Right lobe of liver (tissue), 6 donors: ENCODE results near the gene ASIC2. TPM values are rescaled to one million over a fixed set of nuclear protein-coding genes. Genes with fewer than 3 reads are reported as not detected.

Source experiments
- ATAC-seq, 4 donors: fragments of 200-7000 bp; cut with Tn5 transposase; one replicate each; pipeline ENCODE4 v1.9.1; 2020; ENCODE audit warnings: mild to moderate bottlenecking in 4 of 4, moderate library complexity in 4 of 4
- DNase-seq, 3 donors: peaks; one replicate each; pipeline ENCODE4 v3.0.0-alpha.2; 2020
- H3K27ac ChIP-seq, 3 donors: fragments of 200-600 bp; one replicate each; pipeline ENCODE4 v1.8.0; 2022
- H3K27me3 ChIP-seq, 2 donors: fragments of 200-600 bp; one replicate each; pipeline ENCODE4 v1.8.0; 2022
- H3K36me3 ChIP-seq, 4 donors: fragments of 200-600 bp; sonication (generic) in 1 of 4; one replicate each; pipeline versions ENCODE4 v1.5.1 to v1.8.0; 2017 to 2022; ENCODE audit warnings: control low read depth in 1 of 4
- H3K4me1 ChIP-seq, 4 donors: fragments of 200-600 bp; sonication (generic) in 1 of 4; one replicate each; pipeline versions ENCODE4 v1.5.1 to v1.8.0; 2017 to 2022; ENCODE audit warnings: control low read depth in 1 of 4
- H3K4me3 ChIP-seq, 3 donors: fragments of 200-600 bp; one replicate each; pipeline ENCODE4 v1.8.0; 2022
- H3K9me3 ChIP-seq, 4 donors: fragments of 200-600 bp; sonication (generic) in 1 of 4; one replicate each; pipeline versions ENCODE4 v1.5.1 to v1.8.0; 2017 to 2022; ENCODE audit warnings: control low read depth in 1 of 4
- CTCF ChIP-seq, 4 donors: fragments of 200-600 bp in 3 of 4; fragments of 450-650 bp in 1 of 4; IDR thresholded peaks; one replicate each; pipeline versions ENCODE4 v1.5.1 to v1.8.0; 2016 to 2022; ENCODE audit warnings: antibody characterized with exemption in 4 of 4, mild to moderate bottlenecking in 2 of 4
- POLR2A ChIP-seq: fragments of 450-650 bp; IDR thresholded peaks from one replicate; pipeline ENCODE4 v1.6.1; 2017; ENCODE audit warnings: antibody characterized with exemption, mild to moderate bottlenecking
- WGBS: methylation state at CpG from one replicate; pipeline ENCODE4 v1.1.6; 2018; ENCODE audit warnings: low coverage, low lambda C conversion rate; ENCODE audit not compliant: insufficient coverage; ENCODE audit errors: missing lambda C conversion rate; 5-methylcytosine and 5-hydroxymethylcytosine counted together
- intact Hi-C, 2 donors: fragments of 100-400 bp; cut with DNase I; formaldehyde crosslinking; loops; one replicate each; pipeline versions ENCODE4 v1.11.2 to v1.14.1; 2022
- total RNA-seq, 6 experiments: library from RNA; depleted of rRNA in 2 of 6; stranded (reverse); fragments of >200 nt in 2 of 6; fragmentation: NEBNext Ultra II Directional in 3 of 6; extraction: Animal tissue kit (Norgen Biotek cat#: 25700) in 3 of 6; gene quantifications; one replicate each; pipeline versions ENCODE4 v1.1.0 to v1.2.4, GENCODE V29; 2016 to 2023
- donor health status: DM: no; HTN: yes; CAD: no.
- donor health status: DM: no; HTN: no; CAD: no.
- donor health status: DM: no; HTN: no; CAD: no.
- donor health status: DM: no; HTN: yes; CAD: no.
- donor health status: DM: no; HTN: yes; CAD: no.

The ASIC2 gene
- total RNA-seq, 6 experiments from 2014 or later, result 0.11 to 0.31 (median 0.12) TPM; not detected in 3

GRCh38 chr17:33292201-33292980, 704 bp downstream of the ASIC2 start:
- H3K4me3 ChIP-seq, result no peak overlapping the region
- intact Hi-C loops, result no loop called here
- TF ChIP-seq CTCF (IDR thresholded peaks at IDR 0.05) (peak in 1 of 4 donors; percentile 6), POLR2A (no peak)
- H3K4me1 ChIP-seq, result no peaks in the 10 kb centered on the region
- 0% methylated on average over 6 of the region's 72 CpGs for WGBS
- H3K27me3 ChIP-seq, result peaks cover 0 to 5% of the 10 kb centered on the region in 2 donors
- ATAC-seq (peak in 1 of 4 donors; percentile 15), DNase-seq (no peak)
- H3K9me3 ChIP-seq, result no peaks in the 10 kb centered on the region
- no peak overlapping the region for H3K27ac ChIP-seq
- H3K36me3 ChIP-seq, result no peaks in the 10 kb centered on the region

- Histone ChIP-seq H3K9me3 (no peaks in the 10 kb centered on the region), H3K36me3 (no peaks in the 10 kb centered on the region), H3K27me3 (peaks cover 0 to 5% of the 10 kb centered on the region in 2 donors), H3K4me3 (no peak overlapping the region), H3K27ac (no peak overlapping the region), H3K4me1 (no peaks in the 10 kb centered on the region)
- peak in 1 of 3 donors; percentile 23 for DNase-seq
- peak in 1 of 4 donors; percentile 23 for ATAC-seq
- WGBS, result 1% methylated on average over 18 of the region's 104 CpGs
- intact Hi-C loops, result no loop called here
- TF ChIP-seq POLR2A (no peak), CTCF (IDR thresholded peaks at IDR 0.05) (no peak)
Observed at GRCh38 chr17:33291248-33292200, 1.6 kb downstream of the ASIC2 start.

- no peak for ATAC-seq
- no peaks in the 10 kb centered on the region for H3K4me1 ChIP-seq
- no peak overlapping the region for H3K4me3 ChIP-seq
- intact Hi-C loops, result no loop called here
- no peaks in the 10 kb centered on the region for H3K9me3 ChIP-seq
- H3K36me3 ChIP-seq, result no peaks in the 10 kb centered on the region
- H3K27ac ChIP-seq, result no peak overlapping the region
- DNase-seq, result no peak
- 69% methylated on average over 7 of the region's 8 CpGs for WGBS
- peaks cover 0 to 5% of the 10 kb centered on the region in 2 donors for H3K27me3 ChIP-seq
- no peak for TF ChIP-seq CTCF (IDR thresholded peaks at IDR 0.05)
- no peak for TF ChIP-seq POLR2A
Observed at GRCh38 chr17:33290253-33290652, 2.8 kb downstream of the ASIC2 start.

GRCh38 chr17:33288954-33289353, 4.1 kb downstream of the ASIC2 start:
- intact Hi-C loops, result no loop called here
- ATAC-seq (no peak), DNase-seq (no peak)
- Histone ChIP-seq H3K4me3 (no peak overlapping the region), H3K36me3 (no peaks in the 10 kb centered on the region), H3K27ac (no peak overlapping the region), H3K9me3 (no peaks in the 10 kb centered on the region), H3K4me1 (no peaks in the 10 kb centered on the region), H3K27me3 (peaks cover 0 to 5% of the 10 kb centered on the region in 2 donors)
- WGBS, result 29% methylated on average over 1 of the region's 1 CpG
- no peak for TF ChIP-seq POLR2A
- TF ChIP-seq CTCF (IDR thresholded peaks at IDR 0.05), result no peak
